K562 (cell line): ENCODE data around the gene HNRNPA2B1. TPM values are rescaled to one million over a fixed set of nuclear protein-coding genes. Genes with fewer than 3 reads are reported as not detected.

ENCODE experiments used
- CBX3 ChIP-seq, 2 experiments: IDR thresholded peaks; 1 replicate in 1 of 2; 2 replicates in 1 of 2; pipeline ENCODE4 v1.6.1; 2012; ENCODE audit warnings: inconsistent platforms in 2 of 2, low read length in 2 of 2, borderline replicate concordance in 1 of 2, control low read depth in 1 of 2
- CEBPB ChIP-seq: fragments of 450-650 bp; IDR thresholded peaks from 2 replicates; pipeline ENCODE4 v1.6.1; 2016; ENCODE audit warnings: missing genetic modification characterization, missing compliant biosample characterization
- ELF4 ChIP-seq: fragments of 450-650 bp; formaldehyde crosslinking; IDR thresholded peaks from 2 replicates; pipeline ENCODE4 v1.4.0; 2022; ENCODE audit warnings: missing genetic modification characterization
- POLR2B ChIP-seq: fragments of 450-650 bp; IDR thresholded peaks from 2 replicates; pipeline ENCODE4 v1.6.1; 2018; ENCODE audit warnings: low read depth; ENCODE audit not compliant: partially characterized antibody
- POLR2G ChIP-seq: fragments of 200-400 bp; formaldehyde crosslinking; IDR thresholded peaks from 2 replicates; pipeline ENCODE4 v1.6.1; 2017; ENCODE audit warnings: low read depth, mild to moderate bottlenecking, antibody characterized with exemption, low read length, moderate library complexity
- SIN3A ChIP-seq, 2 experiments: fragments of 150-350 bp in 1 of 2; IDR thresholded peaks; 2 replicates each; pipeline ENCODE4 v1.6.1; 2011 to 2016; ENCODE audit warnings: borderline replicate concordance in 2 of 2, low read depth in 2 of 2, low read length in 2 of 2, mild to moderate bottlenecking in 2 of 2, moderate library complexity in 2 of 2; ENCODE audit not compliant: control insufficient read depth in 1 of 2
- SUPT5H ChIP-seq: fragments of 450-650 bp; IDR thresholded peaks from 2 replicates; pipeline ENCODE4 v1.6.1; 2016
- THRAP3 ChIP-seq: fragments of 450-650 bp; IDR thresholded peaks from 2 replicates; pipeline ENCODE4 v1.6.1; 2016; ENCODE audit warnings: mild to moderate bottlenecking, inconsistent platforms, borderline replicate concordance
- YY1 ChIP-seq, 3 experiments: IDR thresholded peaks; 2 replicates each; pipeline ENCODE4 v1.6.1; 2011; ENCODE audit warnings: low read length in 2 of 3, mild to moderate bottlenecking in 2 of 3, moderate library complexity in 2 of 3, borderline replicate concordance in 1 of 3, control low read depth in 1 of 3, low read depth in 1 of 3; ENCODE audit not compliant: insufficient read depth in 3 of 3, insufficient replicate concordance in 2 of 3, control insufficient read depth in 1 of 3, insufficient read length in 1 of 3; ENCODE audit errors: extremely low read depth in 1 of 3
- ZKSCAN3 ChIP-seq: fragments of 250-450 bp; sonication (Bioruptor Pico); IDR thresholded peaks from 2 replicates; pipeline ENCODE4 v1.4.0; 2020
- ZNF551 ChIP-seq: fragments of 250-450 bp; sonication (Bioruptor Pico); IDR thresholded peaks from 2 replicates; pipeline ENCODE4 v1.5.0; 2021; ENCODE audit warnings: mild to moderate bottlenecking, moderate library complexity
- ZNF639 ChIP-seq, 2 experiments: fragments of 200-800 bp in 1 of 2; sonication (Bioruptor generic) in 1 of 2; sonication (generic) in 1 of 2; formaldehyde crosslinking in 1 of 2; IDR thresholded peaks in 1 of 2; conservative IDR thresholded peaks in 1 of 2; 2 replicates each; pipeline versions ENCODE4 v1.5.0 to v1.6.1; 2016 to 2020; ENCODE audit warnings: missing compliant biosample characterization in 1 of 2, missing genetic modification characterization in 1 of 2, missing genetic modification reagents in 1 of 2
- ZNF830 ChIP-seq: fragments of 250-450 bp; sonication (Bioruptor Pico); IDR thresholded peaks from 2 replicates; pipeline ENCODE4 v1.5.0; 2021; ENCODE audit warnings: mild to moderate bottlenecking
- polyA plus RNA-seq, 8 experiments: library from polyadenylated mRNA; depleted of rRNA in 4 of 8; stranded (reverse) in 5 of 8; unstranded in 3 of 8; fragments of >200 nt; fragmentation: Nextera tagmentation in 2 of 8; fragmentation: Illumina TruSeq in 1 of 8; extraction: Ambion mirVana in 2 of 8; extraction: Trizol in 1 of 8; gene quantifications; 2 replicates each; pipeline versions ENCODE4 v1.2.1 to v1.2.3, GENCODE V29; 2011 to 2014; ENCODE audit warnings: inconsistent platforms in 1 of 8, missing spikeins in 1 of 8
- total RNA-seq, 7 experiments: library from RNA; depleted of rRNA in 6 of 7; stranded (reverse); fragments of >200 nt in 6 of 7; fragmentation: Illumina TruSeq in 2 of 7; extraction: Trizol in 2 of 7; gene quantifications; 2 replicates each; pipeline versions ENCODE4 v1.2.1 to v1.2.3, GENCODE V29; 2011 to 2021; ENCODE audit warnings: low replicate concordance in 1 of 7

The HNRNPA2B1 gene
- total and polyA plus RNA-seq, 9 of the 15 experiments (the other 6 are each of a cell fraction or from before 2014, with no cell fraction given): 630 to 1,989 (median 865) TPM

GRCh38 chr7:26188957-26189541, 11.5 kb downstream of the HNRNPA2B1 start (continued):
- 0 out of 4 replicates have a peak, but pooled peaks of 1 of the 2 experiments have one; percentile 1 for TF ChIP-seq ZNF639 (CRISPR knock-in tag; conservative IDR thresholded peaks at IDR 0.05 in 1 of 2, IDR thresholded peaks at IDR 0.05 in 1 of 2)
- 0 out of 4 replicates have a peak, but pooled peaks of 1 of the 2 experiments have one; percentile 55 for TF ChIP-seq SIN3A (IDR thresholded peaks at IDR 0.05; ENCODE audit: borderline replicate concordance in 2 of 2, control insufficient read depth in 1 of 2, low read depth in 2 of 2, low read length in 2 of 2)
- peak; percentile 38 for TF ChIP-seq SUPT5H
- TF ChIP-seq ZNF830 (CRISPR knock-in tag): no peak
- TF ChIP-seq ZKSCAN3 (CRISPR knock-in tag): no peak
- 0 out of 3 replicates have a peak, but pooled peaks of 1 of the 2 experiments have one; percentile 14 for TF ChIP-seq CBX3 (IDR thresholded peaks at IDR 0.05; ENCODE audit: borderline replicate concordance in 1 of 2, low read length in 2 of 2)
- TF ChIP-seq YY1 (IDR thresholded peaks at IDR 0.05; ENCODE audit: borderline replicate concordance in 1 of 3, control insufficient read depth in 1 of 3, extremely low read depth in 1 of 3, insufficient read depth in 3 of 3, insufficient read length in 1 of 3, insufficient replicate concordance in 2 of 3, low read depth in 1 of 3, low read length in 2 of 3): no peak
- peak; percentile 34 for TF ChIP-seq POLR2B
- TF ChIP-seq THRAP3: 0 out of 2 replicates have a peak, but pooled peaks have one; percentile 69
- peak; percentile 9; the same call in 1 of the 2 replicates for TF ChIP-seq ZNF551 (CRISPR knock-in tag)
- peak; percentile 91 for TF ChIP-seq CEBPB (tag)
- peak; percentile 54; the same call in 1 of the 2 replicates for TF ChIP-seq ELF4
- peak; percentile 57 for TF ChIP-seq POLR2G
